H1 (cell line): ENCODE results near the gene KIF2C. TPM values are rescaled to one million over a fixed set of nuclear protein-coding genes. Genes with fewer than 3 reads are reported as not detected.

ENCODE experiments used
- HDAC6 ChIP-seq: IDR thresholded peaks from one replicate; pipeline ENCODE4 v1.7.1; 2012; ENCODE audit warnings: low read depth, mild to moderate bottlenecking, inconsistent platforms, low read length, moderate library complexity
- SAP30 ChIP-seq: fragments of 300-600 bp; sonication (generic); IDR thresholded peaks from 2 replicates; pipeline ENCODE4 v1.7.1; 2012; ENCODE audit warnings: low read length, moderate library complexity, mild to moderate bottlenecking, inconsistent platforms; ENCODE audit not compliant: insufficient read depth, insufficient replicate concordance
- TAF7 ChIP-seq: optimal IDR thresholded peaks from 2 replicates; pipeline ENCODE3; 2011; ENCODE audit warnings: low read depth, mild to moderate bottlenecking, inconsistent platforms, low read length, moderate library complexity, borderline replicate concordance
- polyA plus RNA-seq, 7 experiments: library from polyadenylated mRNA; depleted of rRNA in 3 of 7; stranded (reverse) in 5 of 7; unstranded in 2 of 7; fragments of >200 nt in 5 of 7; fragments of 200-250 nt in 2 of 7; gene quantifications; 1 replicate in 5 of 7; 2 replicates in 1 of 7; 4 replicates in 1 of 7; pipeline versions ENCODE4 v1.2.1 to v1.2.3, GENCODE V29; 2011 to 2013; ENCODE audit warnings: missing spikeins in 2 of 7, mixed read lengths in 2 of 7
- total RNA-seq: library from RNA; stranded (reverse); fragmentation: NEBNext Ultra II Directional; extraction: Animal tissue kit (Norgen Biotek cat#: 25700); gene quantifications from 2 replicates; pipeline ENCODE4 v1.2.1, GENCODE V29; 2021

Gene KIF2C
- total and polyA plus RNA-seq, 2 of the 8 experiments (the other 6 are each of a cell fraction or from before 2014, with no cell fraction given) = 41.8 to 68.1 TPM

- TF ChIP-seq HDAC6 = no peak
- TF ChIP-seq SAP30 = no peak
- no peak for TF ChIP-seq TAF7
These were observed 6.3 kb upstream of the KIF2C start (continued) for GRCh38 chr1:44733365-44733764.
